ENCODE measurements around the gene MNS1. TPM values are rescaled to one million over a fixed set of nuclear protein-coding genes. Genes with fewer than 3 reads are reported as not detected.

Gene MNS1
- total and polyA plus RNA-seq, 10 of the 15 experiments (the other 5 are each of a cell fraction or from before 2014, with no cell fraction given) = 0.45 to 2.6 (median 0.97) TPM

DNA sequence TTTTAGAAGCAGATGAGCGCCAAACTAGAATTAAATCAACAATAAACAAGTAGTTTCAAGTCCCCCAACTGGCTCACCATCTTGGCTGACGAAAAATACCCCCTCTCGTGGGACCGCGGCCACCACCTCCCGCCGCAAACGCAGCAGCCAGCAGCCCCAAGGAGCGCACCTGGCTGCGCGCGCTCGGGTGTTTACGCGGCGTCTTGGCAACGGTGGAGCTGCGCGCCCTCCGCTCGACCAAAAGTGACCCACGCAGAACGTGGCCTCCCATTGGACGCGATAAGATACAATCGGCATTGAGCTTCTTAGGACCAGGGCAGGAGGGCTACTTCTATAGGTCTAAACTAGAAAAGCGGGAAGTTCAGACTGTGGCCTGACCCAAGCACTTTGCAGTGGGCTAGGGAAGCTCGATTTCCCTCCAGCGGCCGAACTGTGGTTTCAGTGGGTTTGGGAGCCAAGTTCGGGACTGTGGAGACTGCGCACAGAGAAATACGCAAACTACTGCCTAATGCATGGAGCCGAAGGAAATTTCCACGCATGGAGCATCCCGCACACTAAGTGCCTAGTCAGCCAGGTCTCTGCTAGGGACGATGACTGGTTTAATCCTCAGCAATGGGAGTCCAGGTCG, at the start of gene MNS1 (continued):
- TF ChIP-seq ZBTB4 (CRISPR knock-in tag; IDR thresholded peaks at IDR 0.05) (no peak), SRF (IDR thresholded peaks at IDR 0.05; ENCODE audit: low read depth in 2 of 2, low read length in 2 of 2) (no peak), ZNF274 (IDR thresholded peaks at IDR 0.05; ENCODE audit: insufficient read depth, insufficient read length) (no peak), NR2C1 (IDR thresholded peaks at IDR 0.05) (no peak)

DNA sequence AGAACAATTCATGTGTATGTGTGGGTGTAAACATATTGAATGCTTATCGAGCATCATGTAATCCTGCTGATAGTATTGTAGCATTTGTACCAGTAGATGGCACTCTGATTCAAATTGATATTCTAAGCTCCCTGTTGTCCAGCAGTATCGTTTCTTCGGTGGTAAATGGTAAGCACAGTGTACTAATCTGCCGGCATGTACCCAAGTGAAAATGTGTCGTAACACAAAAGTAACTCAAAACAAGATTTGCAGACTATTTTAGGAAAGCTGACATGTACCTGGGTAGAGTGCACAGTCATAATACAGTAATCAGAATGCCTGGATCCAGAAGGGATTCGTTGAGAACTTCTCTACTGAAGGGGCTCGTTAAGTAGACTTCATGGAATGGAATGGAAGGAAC, 31.7 kb upstream of the MNS1 start:
- H3K4me3 ChIP-seq = no peak overlapping the region
- in situ Hi-C loops (cut with MboI) = loop anchor here (10.0 kb wide), 2 partner anchors 718 to 1038 kb away; no protein-coding TSS in a partner anchor

More for the DNA sequence above, 31.7 kb upstream of the MNS1 start:
- WGBS (ENCODE audit: insufficient coverage, insufficient replicate concordance, low lambda C conversion rate, missing lambda C conversion rate) = 30% methylated on average over 7 of the region's 7 CpGs
- H3K36me3 ChIP-seq (ENCODE audit: control insufficient read depth in 2 of 2, insufficient read depth in 2 of 2, low read length in 1 of 2) = no peaks in the 10 kb centered on the region
- no peaks in the 10 kb centered on the region; a peak in 1 of 4 replicates for H3K27me3 ChIP-seq (replicated peaks in 1 of 2; ENCODE audit: control insufficient read depth in 2 of 2, insufficient read depth in 2 of 2, low read length in 1 of 2)
- DNase-seq (ENCODE audit: low read depth, low spot score) = peak; percentile 31
- intact Hi-C loops (cut with micrococcal nuclease; ENCODE audit: unreplicated experiment) = loop anchor here (1.0 to 10.0 kb wide), 4 partner anchors 373 to 1031 kb away; no protein-coding TSS in a partner anchor
- peak; percentile 95 for ATAC-seq
- no peaks in the 10 kb centered on the region for H3K79me2 ChIP-seq (ENCODE audit: control insufficient read depth, insufficient read depth, low read length)
- H3K9me3 ChIP-seq (replicated peaks; ENCODE audit: control insufficient read depth, insufficient read depth, low read length) = no peaks in the 10 kb centered on the region
- POLR2A ChIA-PET = no interaction called here
- SMC1A ChIA-PET (ENCODE audit: uncharacterized antibody, unreplicated experiment) = interaction anchor here (1.0 to 3.5 kb wide), 5 partner anchors 371 to 1031 kb away, joined by 3 to 17 read pairs (median 4); no protein-coding TSS in a partner anchor
- no peaks in the 10 kb centered on the region for H3K4me1 ChIP-seq (ENCODE audit: control insufficient read depth, insufficient read depth, low read length)
- CTCF ChIA-PET = interaction anchor here (0.7 to 1.5 kb wide), 10 partner anchors 11 to 1031 kb away, joined by 3 to 12 read pairs (median 4); no protein-coding TSS in a partner anchor
- no peaks in the 10 kb centered on the region for H4K20me1 ChIP-seq (ENCODE audit: control insufficient read depth, insufficient read depth)
- BruUV-seq (replicated peaks) = no TSS peak
- no peak overlapping the region for H3K27ac ChIP-seq (ENCODE audit: control insufficient read depth, insufficient read depth)
- H2AFZ ChIP-seq (ENCODE audit: control insufficient read depth, low read depth, low read length) = 0 out of 2 replicates have a peak overlapping the region, but pooled peaks have one; percentile 49
- TF ChIP-seq CTCF (IDR thresholded peaks at IDR 0.05 in 2 of 3, conservative IDR thresholded peaks at IDR 0.05 in 1 of 3; ENCODE audit: control insufficient read depth in 2 of 3, extremely low read depth in 1 of 3, insufficient read depth in 1 of 3, low read depth in 3 of 3, low read length in 3 of 3) (peak; percentile 59 to 66 (median 65); a peak in 5 of 6 replicates), CEBPB (IDR thresholded peaks at IDR 0.05; ENCODE audit: borderline replicate concordance in 1 of 2, low read depth in 2 of 2, low read length in 2 of 2) (no peak), RAD21 (IDR thresholded peaks at IDR 0.05; ENCODE audit: insufficient read depth, low read depth, low read length) (peak; percentile 81), ZNF24 (IDR thresholded peaks at IDR 0.05) (peak; percentile 61; the same call in 1 of the 2 replicates), SMC3 (IDR thresholded peaks at IDR 0.05; ENCODE audit: borderline replicate concordance, low read length) (peak; percentile 64; the same call in 1 of the 2 replicates)
- TF ChIP-seq, protein P1, sequence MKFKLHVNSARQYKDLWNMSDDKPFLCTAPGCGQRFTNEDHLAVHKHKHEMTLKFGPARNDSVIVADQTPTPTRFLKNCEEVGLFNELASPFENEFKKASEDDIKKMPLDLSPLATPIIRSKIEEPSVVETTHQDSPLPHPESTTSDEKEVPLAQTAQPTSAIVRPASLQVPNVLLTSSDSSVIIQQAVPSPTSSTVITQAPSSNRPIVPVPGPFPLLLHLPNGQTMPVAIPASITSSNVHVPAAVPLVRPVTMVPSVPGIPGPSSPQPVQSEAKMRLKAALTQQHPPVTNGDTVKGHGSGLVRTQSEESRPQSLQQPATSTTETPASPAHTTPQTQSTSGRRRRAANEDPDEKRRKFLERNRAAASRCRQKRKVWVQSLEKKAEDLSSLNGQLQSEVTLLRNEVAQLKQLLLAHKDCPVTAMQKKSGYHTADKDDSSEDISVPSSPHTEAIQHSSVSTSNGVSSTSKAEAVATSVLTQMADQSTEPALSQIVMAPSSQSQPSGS (IDR thresholded peaks at IDR 0.05; ENCODE audit: low read length) = peak; percentile 12; the same call in 1 of the 2 replicates
- no peak overlapping the region for H3K9ac ChIP-seq (ENCODE audit: control insufficient read depth, insufficient read depth, low read length)
- RAD21 ChIA-PET (ENCODE audit: unreplicated experiment) = interaction anchor here (1.0 to 1.6 kb wide), 7 partner anchors 372 to 1031 kb away, joined by 3 to 12 read pairs (median 3); no protein-coding TSS in a partner anchor
- peak; percentile 98 for FAIRE-seq
- H3K4me2 ChIP-seq (ENCODE audit: control insufficient read depth, insufficient read depth) = peak overlapping the region; percentile 49
